NCI-H2107 treated with DMSO at 0.1 percent for 48 hours (cell line): Measurements from ENCODE around the gene SUN1.
"Not testable (repeated sequence)": the region's sequence is repeated elsewhere in the genome, so short reads cannot be mapped to it uniquely, and the experiment has no call there.

Experiments used
- DNase-seq: peaks from one replicate; lab custom pipeline; 2025; ENCODE audit not compliant: unreplicated experiment; lab: John Stamatoyannopoulos, UW

SUN1 gene

GRCh38 chr7:833601-834258, 1.5 kb downstream of the SUN1 start:
- no peak for DNase-seq

- DNase-seq = no peak
These were observed 2.0 kb downstream of the SUN1 start for GRCh38 chr7:834277-834676.

GRCh38 chr7:835021-835420, 2.7 kb downstream of the SUN1 start:
- DNase-seq = no peak

- DNase-seq = no peak
These were observed 3.5 kb downstream of the SUN1 start for GRCh38 chr7:835485-836401.

- no peak for DNase-seq
These were observed 4.2 kb downstream of the SUN1 start for GRCh38 chr7:836429-836828.

GRCh38 chr7:837001-837400, 4.7 kb downstream of the SUN1 start:
- DNase-seq = no peak

GRCh38 chr7:840001-840600, 7.8 kb downstream of the SUN1 start:
- no peak for DNase-seq

GRCh38 chr7:841943-842342, 9.7 kb downstream of the SUN1 start:
- DNase-seq = no peak

- DNase-seq = no peak
These were observed 10.3 kb downstream of the SUN1 start for GRCh38 chr7:842431-843031.

GRCh38 chr7:843230-843629, 11.0 kb downstream of the SUN1 start:
- DNase-seq = no peak

- no peak for DNase-seq
These were observed 11.8 kb downstream of the SUN1 start for GRCh38 chr7:844043-844442.

- DNase-seq = no peak
These were observed 12.2 kb downstream of the SUN1 start for GRCh38 chr7:844514-844913.

GRCh38 chr7:845091-845490, 12.8 kb downstream of the SUN1 start:
- DNase-seq = no peak

- DNase-seq = no peak
These were observed 13.5 kb downstream of the SUN1 start for GRCh38 chr7:845731-846130.

GRCh38 chr7:846958-847650, 14.8 kb downstream of the SUN1 start:
- not testable (repeated sequence) for DNase-seq

GRCh38 chr7:847728-848127, 15.5 kb downstream of the SUN1 start:
- not testable (repeated sequence) for DNase-seq

GRCh38 chr7:849145-849544, 16.9 kb downstream of the SUN1 start:
- DNase-seq = no peak

GRCh38 chr7:849781-850180, 17.5 kb downstream of the SUN1 start:
- DNase-seq = no peak

GRCh38 chr7:851204-851603, 18.9 kb downstream of the SUN1 start:
- no peak for DNase-seq

- no peak for DNase-seq
These were observed 21.3 kb downstream of the SUN1 start for GRCh38 chr7:853366-854117.
